Panc1 (cell line): ENCODE data around the gene MOB2. TPM values are rescaled to one million over a fixed set of nuclear protein-coding genes. Genes with fewer than 3 reads are reported as not detected.

Experiments
- ATAC-seq: fragments of 200-7000 bp; cut with Tn5 transposase; 2 replicates; pipeline ENCODE4 v1.9.1; 2020; ENCODE audit warnings: mild to moderate bottlenecking, moderate library complexity
- BruUV-seq: library from RNA; stranded (reverse); fragments of 400-500 nt; replicated peaks from 2 replicates; lab custom pipeline; 2021; lab: Mats Ljungman, UMichigan
- CTCF ChIA-PET: fragments of 300-600 bp; sonication (Branson Sonifier 250); formaldehyde crosslinking; loops from one replicate; lab custom pipeline; 2022; ENCODE audit warnings: antibody characterized with exemption; lab: Charles Lee
- POLR2A ChIA-PET: fragments of 300-600 bp; sonication (Branson Sonifier 250); formaldehyde crosslinking; loops from one replicate; lab custom pipeline; 2022; ENCODE audit warnings: antibody characterized with exemption; lab: Charles Lee
- DNase-seq: peaks from one replicate; pipeline ENCODE4 v3.0.0-alpha.2; 2010; ENCODE audit warnings: low read depth, low spot score
- H3K27ac ChIP-seq: 2 replicates; pipeline ENCODE4 v1.5.1; 2011; ENCODE audit warnings: mild to moderate bottlenecking, low read length, inconsistent platforms
- H3K27me3 ChIP-seq: fragments of 200-500 bp; sonication (Bioruptor generic); 2 replicates; pipeline ENCODE4 v1.6.0; 2014; ENCODE audit warnings: low read length, inconsistent platforms; ENCODE audit not compliant: control insufficient read depth, insufficient read depth
- H3K36me3 ChIP-seq: fragments of 200-500 bp; sonication (Bioruptor generic); 2 replicates; pipeline ENCODE4 v1.5.1; 2014; ENCODE audit warnings: inconsistent platforms, mild to moderate bottlenecking, low read length, moderate library complexity; ENCODE audit not compliant: control insufficient read depth, insufficient read depth
- H3K4me1 ChIP-seq: 2 replicates; pipeline ENCODE4 v1.5.1; 2011; ENCODE audit warnings: inconsistent platforms, mild to moderate bottlenecking, low read length, moderate library complexity; ENCODE audit not compliant: control insufficient read depth, insufficient read depth
- H3K4me3 ChIP-seq, 2 experiments: 2 replicates each; pipeline ENCODE4 v1.5.1; 2011 to 2012; ENCODE audit warnings: low read depth in 2 of 2, low read length in 2 of 2, mild to moderate bottlenecking in 2 of 2, inconsistent platforms in 1 of 2, moderate library complexity in 1 of 2
- H3K9me3 ChIP-seq: fragments of 200-500 bp; sonication (Bioruptor generic); 2 replicates; pipeline ENCODE4 v1.5.1; 2014; ENCODE audit warnings: low read depth, mild to moderate bottlenecking, inconsistent platforms, low read length, moderate library complexity; ENCODE audit not compliant: control insufficient read depth, insufficient read depth
- POLR2AphosphoS5 ChIP-seq: IDR thresholded peaks from 2 replicates; pipeline ENCODE4 v1.6.1; 2012; ENCODE audit warnings: mild to moderate bottlenecking, low read depth, low read length, moderate library complexity
- SIN3A ChIP-seq: IDR thresholded peaks from 2 replicates; pipeline ENCODE4 v1.6.1; 2012; ENCODE audit warnings: low read depth, mild to moderate bottlenecking, low read length, moderate library complexity, borderline replicate concordance; ENCODE audit not compliant: insufficient read depth
- TCF7L2 ChIP-seq: IDR thresholded peaks from 2 replicates; pipeline ENCODE4 v1.6.1; 2011; ENCODE audit warnings: mild to moderate bottlenecking, low read depth, low read length, inconsistent platforms
- in situ Hi-C: cut with HindIII; loops from 2 replicates; pipeline ENCODE4 v1.10.0; 2016; ENCODE audit warnings: low sequenced_read_pairs, low pct_unique_long_range_greater_than_20kb
- intact Hi-C: fragments of 100-400 bp; cut with micrococcal nuclease; formaldehyde crosslinking; loops from one replicate; pipeline ENCODE4 v1.10.0; 2022; ENCODE audit not compliant: unreplicated experiment
- total RNA-seq: library from RNA; stranded (reverse); gene quantifications from one replicate; pipeline ENCODE4 v1.2.1, GENCODE V29; 2021; ENCODE audit not compliant: unreplicated experiment
- TF ChIP-seq, protein P1 (sequence below), 2 experiments: IDR thresholded peaks; 2 replicates each; pipeline ENCODE4 v1.6.1; 2011 to 2012; ENCODE audit warnings: low read depth in 2 of 2, control low read depth in 1 of 2, low read length in 1 of 2, mild to moderate bottlenecking in 1 of 2, moderate library complexity in 1 of 2; ENCODE audit not compliant: insufficient read depth in 1 of 2
- TF ChIP-seq, protein P2 (sequence below): fragments of 450-650 bp; IDR thresholded peaks from 2 replicates; pipeline ENCODE4 v1.5.1; 2017; ENCODE audit warnings: mild to moderate bottlenecking

Gene MOB2
- total RNA-seq, 1 experiment from 2014 or later: 51.2 TPM

DNA sequence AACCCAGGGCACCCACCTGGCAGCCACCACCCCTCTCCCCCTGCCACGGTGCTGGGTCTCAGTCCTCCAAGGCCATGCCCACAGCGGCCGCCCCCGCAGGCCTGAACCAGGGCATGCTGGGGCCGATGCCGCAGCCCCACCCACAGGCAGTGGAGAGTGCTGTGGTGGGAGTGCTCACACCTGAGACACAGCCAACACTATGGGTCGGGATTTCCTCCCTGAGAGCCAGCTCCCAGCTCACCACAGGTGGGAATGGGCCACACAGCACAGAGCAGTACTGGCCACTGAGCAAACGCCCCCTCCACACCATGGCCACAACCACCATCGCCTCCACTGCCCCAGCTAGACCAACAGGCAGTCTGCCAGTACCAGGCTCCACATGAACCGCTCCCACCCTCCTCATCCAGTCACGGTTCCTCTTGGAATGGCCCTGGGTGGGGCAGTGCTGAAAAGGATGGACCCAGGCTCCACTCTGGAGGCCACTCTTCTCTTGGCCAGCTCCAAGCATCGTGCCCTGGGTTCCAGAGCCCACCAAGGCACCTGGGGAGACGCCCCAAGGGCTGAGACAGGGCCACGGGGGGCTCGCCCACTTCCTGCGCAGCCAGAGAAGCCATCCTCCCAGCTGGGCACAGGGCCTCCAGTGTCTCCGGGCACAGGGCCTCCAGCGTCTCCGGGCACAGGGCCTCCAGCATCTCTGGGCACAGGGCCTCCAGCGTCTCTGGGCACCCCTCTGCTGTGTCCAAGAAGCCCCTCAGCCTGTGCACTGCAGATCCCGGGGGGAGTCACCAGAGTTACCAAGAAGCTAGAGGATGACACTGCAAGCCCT, 14.2 kb downstream of the MOB2 start:
- TF ChIP-seq, protein P1, sequence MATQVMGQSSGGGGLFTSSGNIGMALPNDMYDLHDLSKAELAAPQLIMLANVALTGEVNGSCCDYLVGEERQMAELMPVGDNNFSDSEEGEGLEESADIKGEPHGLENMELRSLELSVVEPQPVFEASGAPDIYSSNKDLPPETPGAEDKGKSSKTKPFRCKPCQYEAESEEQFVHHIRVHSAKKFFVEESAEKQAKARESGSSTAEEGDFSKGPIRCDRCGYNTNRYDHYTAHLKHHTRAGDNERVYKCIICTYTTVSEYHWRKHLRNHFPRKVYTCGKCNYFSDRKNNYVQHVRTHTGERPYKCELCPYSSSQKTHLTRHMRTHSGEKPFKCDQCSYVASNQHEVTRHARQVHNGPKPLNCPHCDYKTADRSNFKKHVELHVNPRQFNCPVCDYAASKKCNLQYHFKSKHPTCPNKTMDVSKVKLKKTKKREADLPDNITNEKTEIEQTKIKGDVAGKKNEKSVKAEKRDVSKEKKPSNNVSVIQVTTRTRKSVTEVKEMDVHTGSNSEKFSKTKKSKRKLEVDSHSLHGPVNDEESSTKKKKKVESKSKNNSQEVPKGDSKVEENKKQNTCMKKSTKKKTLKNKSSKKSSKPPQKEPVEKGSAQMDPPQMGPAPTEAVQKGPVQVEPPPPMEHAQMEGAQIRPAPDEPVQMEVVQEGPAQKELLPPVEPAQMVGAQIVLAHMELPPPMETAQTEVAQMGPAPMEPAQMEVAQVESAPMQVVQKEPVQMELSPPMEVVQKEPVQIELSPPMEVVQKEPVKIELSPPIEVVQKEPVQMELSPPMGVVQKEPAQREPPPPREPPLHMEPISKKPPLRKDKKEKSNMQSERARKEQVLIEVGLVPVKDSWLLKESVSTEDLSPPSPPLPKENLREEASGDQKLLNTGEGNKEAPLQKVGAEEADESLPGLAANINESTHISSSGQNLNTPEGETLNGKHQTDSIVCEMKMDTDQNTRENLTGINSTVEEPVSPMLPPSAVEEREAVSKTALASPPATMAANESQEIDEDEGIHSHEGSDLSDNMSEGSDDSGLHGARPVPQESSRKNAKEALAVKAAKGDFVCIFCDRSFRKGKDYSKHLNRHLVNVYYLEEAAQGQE (IDR thresholded peaks at IDR 0.05; ENCODE audit: insufficient read depth in 1 of 2, low read depth in 2 of 2, low read length in 1 of 2): no peak
- TF ChIP-seq SIN3A (no peak), POLR2AphosphoS5 (no peak), TCF7L2 (no peak)
- TF ChIP-seq, protein P2, sequence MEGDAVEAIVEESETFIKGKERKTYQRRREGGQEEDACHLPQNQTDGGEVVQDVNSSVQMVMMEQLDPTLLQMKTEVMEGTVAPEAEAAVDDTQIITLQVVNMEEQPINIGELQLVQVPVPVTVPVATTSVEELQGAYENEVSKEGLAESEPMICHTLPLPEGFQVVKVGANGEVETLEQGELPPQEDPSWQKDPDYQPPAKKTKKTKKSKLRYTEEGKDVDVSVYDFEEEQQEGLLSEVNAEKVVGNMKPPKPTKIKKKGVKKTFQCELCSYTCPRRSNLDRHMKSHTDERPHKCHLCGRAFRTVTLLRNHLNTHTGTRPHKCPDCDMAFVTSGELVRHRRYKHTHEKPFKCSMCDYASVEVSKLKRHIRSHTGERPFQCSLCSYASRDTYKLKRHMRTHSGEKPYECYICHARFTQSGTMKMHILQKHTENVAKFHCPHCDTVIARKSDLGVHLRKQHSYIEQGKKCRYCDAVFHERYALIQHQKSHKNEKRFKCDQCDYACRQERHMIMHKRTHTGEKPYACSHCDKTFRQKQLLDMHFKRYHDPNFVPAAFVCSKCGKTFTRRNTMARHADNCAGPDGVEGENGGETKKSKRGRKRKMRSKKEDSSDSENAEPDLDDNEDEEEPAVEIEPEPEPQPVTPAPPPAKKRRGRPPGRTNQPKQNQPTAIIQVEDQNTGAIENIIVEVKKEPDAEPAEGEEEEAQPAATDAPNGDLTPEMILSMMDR: no peak
- ATAC-seq (no peak), DNase-seq (no peak)
- no peaks in the 10 kb centered on the region for H3K4me1 ChIP-seq
- CTCF ChIA-PET: no interaction called here
- BruUV-seq: no TSS peak
- in situ Hi-C loops: no loop called here
- H3K27me3 ChIP-seq: no peaks in the 10 kb centered on the region
- no peak overlapping the region for H3K4me3 ChIP-seq
- H3K9me3 ChIP-seq: no peaks in the 10 kb centered on the region
- POLR2A ChIA-PET: no interaction called here
- H3K36me3 ChIP-seq: no peaks in the 10 kb centered on the region
- no peak overlapping the region for H3K27ac ChIP-seq
- intact Hi-C loops: no loop called here

DNA sequence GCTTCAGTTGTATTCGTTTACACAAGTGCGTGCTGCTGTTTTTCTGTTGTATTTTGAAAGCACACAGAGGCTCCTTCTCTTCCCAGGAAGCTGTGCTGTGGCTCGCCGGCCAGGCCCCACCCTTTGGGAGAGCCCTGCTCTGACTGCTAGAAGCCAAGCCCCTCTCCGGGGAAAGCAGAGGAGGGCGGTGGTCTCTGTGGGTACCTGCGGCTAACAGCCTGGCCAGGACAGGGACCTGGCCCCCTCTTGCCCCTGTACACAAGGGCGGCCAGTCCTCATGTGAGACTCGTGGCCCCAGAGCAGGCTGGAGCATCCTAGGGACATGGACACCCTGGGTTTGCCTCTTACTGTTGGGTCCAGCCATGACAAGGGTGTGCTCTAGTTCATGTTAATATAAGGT, 14.8 kb downstream of the MOB2 start:
- TF ChIP-seq, protein P2: no peak
- TF ChIP-seq SIN3A (no peak), POLR2AphosphoS5 (no peak), TCF7L2 (no peak)
- TF ChIP-seq, protein P1 (IDR thresholded peaks at IDR 0.05; ENCODE audit: insufficient read depth in 1 of 2, low read depth in 2 of 2, low read length in 1 of 2): no peak
- Histone ChIP-seq H3K27ac (no peak overlapping the region), H3K9me3 (no peaks in the 10 kb centered on the region), H3K36me3 (no peaks in the 10 kb centered on the region), H3K27me3 (no peaks in the 10 kb centered on the region), H3K4me1 (no peaks in the 10 kb centered on the region), H3K4me3 (no peak overlapping the region)
- ChIA-PET POLR2A (no interaction called here), CTCF (no interaction called here)
- in situ Hi-C loops: no loop called here
- BruUV-seq: no TSS peak
- intact Hi-C loops: no loop called here
- ATAC-seq (no peak), DNase-seq (no peak)
